Bronchial epithelial cell (primary cell): ENCODE results near the gene CHRNA1. TPM values are rescaled to one million over a fixed set of nuclear protein-coding genes. Genes with fewer than 3 reads are reported as not detected.

Experiments
- DNase-seq: peaks from one replicate; pipeline ENCODE4 v3.0.0-alpha.2; 2010; ENCODE audit warnings: low read depth
- FAIRE-seq: peaks from 2 replicates; lab custom pipeline; 2011; peaks lifted over from hg19 to GRCh38; lab: Jason Lieb, UNC
- H3K27me3 ChIP-seq: 2 replicates; pipeline ENCODE4 v1.5.1; 2011; ENCODE audit warnings: low read length; ENCODE audit not compliant: control insufficient read depth, insufficient read depth
- H3K36me3 ChIP-seq: 2 replicates; pipeline ENCODE4 v1.5.1; 2011; ENCODE audit warnings: low read length; ENCODE audit not compliant: control insufficient read depth, insufficient read depth
- H3K4me3 ChIP-seq: 2 replicates; pipeline ENCODE4 v1.5.1; 2011; ENCODE audit warnings: mild to moderate bottlenecking, low read depth, low read length, control low read depth
- CTCF ChIP-seq: IDR thresholded peaks from 2 replicates; pipeline ENCODE4 v1.5.1; 2011; ENCODE audit warnings: mild to moderate bottlenecking, moderate library complexity, low read length, control low read depth, inconsistent platforms; ENCODE audit not compliant: insufficient read depth, severe bottlenecking
- total RNA-seq: library from RNA; depleted of rRNA; stranded (reverse); fragments of >200 nt; gene quantifications from 2 replicates; pipeline ENCODE4 v1.2.1, GENCODE V29; 2014

Gene CHRNA1
- total RNA-seq, 1 donor from 2014 or later: not detected

DNA sequence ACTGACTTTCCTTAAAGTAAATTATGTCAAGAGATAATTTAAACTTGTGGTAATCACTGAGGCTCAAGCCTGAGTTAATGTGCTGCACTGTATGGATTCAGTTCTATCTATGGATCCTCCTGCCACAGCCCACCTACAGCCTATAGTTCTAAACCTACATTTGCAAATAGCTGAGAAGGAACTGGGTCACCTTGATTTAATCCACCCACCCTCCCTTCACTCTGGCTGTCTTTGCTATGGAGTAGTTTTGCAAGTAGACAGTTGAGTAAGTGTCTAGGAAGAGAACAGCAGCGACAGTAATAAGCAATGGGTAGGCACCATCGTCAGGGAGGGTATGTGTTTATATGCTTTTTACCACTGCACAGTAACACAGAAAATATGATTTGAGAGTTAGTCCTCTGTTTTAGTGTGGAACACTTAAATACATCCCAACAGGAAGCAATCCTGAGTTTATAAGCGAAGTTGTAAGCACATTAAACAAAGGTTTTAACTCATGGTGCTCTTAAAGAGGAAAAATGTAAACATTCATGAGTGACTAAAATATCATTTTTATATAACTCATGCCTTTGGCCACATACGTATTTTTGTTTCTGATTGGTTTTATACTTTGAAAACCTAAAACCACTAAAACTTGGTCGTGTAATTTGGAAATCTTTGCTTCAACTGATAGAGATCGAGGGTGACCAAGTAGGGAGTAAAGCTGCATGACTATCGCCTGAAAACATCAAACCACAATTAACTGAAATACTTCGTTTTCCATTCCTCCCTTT is 36.3 kb upstream of the CHRNA1 start:
- DNase-seq (no peak), FAIRE-seq (no peak)
- no peak overlapping the region for H3K4me3 ChIP-seq
- no peak for TF ChIP-seq CTCF
- no peaks in the 10 kb centered on the region for H3K27me3 ChIP-seq
- H3K36me3 ChIP-seq: no peaks in the 10 kb centered on the region

DNA sequence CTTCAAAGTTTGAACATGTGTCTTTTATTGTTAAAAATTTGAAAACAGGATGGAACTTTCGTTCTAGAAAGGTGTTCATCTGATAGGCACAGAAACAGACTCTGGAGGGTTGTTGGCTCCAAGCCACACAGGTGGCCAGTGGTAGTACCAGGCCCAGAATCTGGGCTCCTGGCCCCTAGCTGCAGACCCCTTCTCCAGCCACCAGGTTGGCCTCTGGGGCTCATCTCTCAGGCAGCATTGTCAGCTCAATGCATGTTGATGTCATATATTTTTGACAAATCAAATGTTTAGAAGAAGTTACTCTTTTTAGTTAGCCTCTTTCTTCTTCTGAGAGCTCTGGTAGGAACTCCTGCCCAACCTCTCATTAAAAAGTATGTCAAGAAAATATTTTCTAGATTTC is 34.5 kb upstream of the CHRNA1 start:
- no peak overlapping the region for H3K4me3 ChIP-seq
- no peak for DNase-seq
- no peaks in the 10 kb centered on the region for H3K36me3 ChIP-seq
- H3K27me3 ChIP-seq: no peaks in the 10 kb centered on the region
- no peak for TF ChIP-seq CTCF
- no peak for FAIRE-seq

GRCh38 chr2:174797781-174798276 is 33.6 kb upstream of the CHRNA1 start:
- TF ChIP-seq CTCF: no peak
- Histone ChIP-seq H3K36me3 (no peaks in the 10 kb centered on the region), H3K4me3 (no peak overlapping the region), H3K27me3 (no peaks in the 10 kb centered on the region)
- no peak for DNase-seq
- FAIRE-seq: no peak

- Histone ChIP-seq H3K36me3 (no peaks in the 10 kb centered on the region), H3K4me3 (no peak overlapping the region), H3K27me3 (no peaks in the 10 kb centered on the region)
- TF ChIP-seq CTCF: no peak
- FAIRE-seq: no peak
- no peak for DNase-seq
These were observed 32.1 kb upstream of the CHRNA1 start for GRCh38 chr2:174796319-174796771.

- no peak for FAIRE-seq
- no peak for TF ChIP-seq CTCF
- Histone ChIP-seq H3K4me3 (no peak overlapping the region), H3K27me3 (peaks cover 2% of the 10 kb centered on the region), H3K36me3 (no peaks in the 10 kb centered on the region)
- DNase-seq: no peak
These were observed 30.6 kb upstream of the CHRNA1 start for GRCh38 chr2:174794851-174795374.
